Upper lobe of left lung (tissue), 6 donors: ENCODE data around the gene SLC22A16. TPM values are rescaled to one million over a fixed set of nuclear protein-coding genes. Genes with fewer than 3 reads are reported as not detected.
A peak's percentile ranks its signal among the peaks of the same experiment; 100 is the strongest.
"Not testable (repeated sequence)": the region's sequence is repeated elsewhere in the genome, so short reads cannot be mapped to it uniquely, and the experiment has no call there.

ENCODE experiments used
- ATAC-seq, 2 donors: fragments of 200-7000 bp; cut with Tn5 transposase; one replicate each; pipeline ENCODE4 v1.9.1; 2022; ENCODE audit warnings: mild to moderate bottlenecking in 2 of 2, moderate library complexity in 2 of 2; ENCODE audit not compliant: low FRiP score in 2 of 2
- DNase-seq, 2 donors: peaks; one replicate each; pipeline ENCODE4 v3.0.0-alpha.2; 2019 to 2020
- H3K27ac ChIP-seq, 4 donors: fragments of 200-600 bp; sonication (generic); one replicate each; pipeline ENCODE4 v1.5.1; 2016 to 2019
- H3K27me3 ChIP-seq, 4 donors: fragments of 200-600 bp; sonication (generic); one replicate each; pipeline ENCODE4 v1.5.1; 2017 to 2019
- H3K36me3 ChIP-seq, 4 donors: fragments of 200-600 bp; sonication (generic); one replicate each; pipeline ENCODE4 v1.5.1; 2016 to 2019
- H3K4me1 ChIP-seq, 4 donors: fragments of 200-600 bp; sonication (generic); one replicate each; pipeline ENCODE4 v1.5.1; 2018 to 2019
- H3K4me3 ChIP-seq, 4 donors: fragments of 200-600 bp; sonication (generic); one replicate each; pipeline ENCODE4 v1.5.1; 2017 to 2019; ENCODE audit warnings: mild to moderate bottlenecking in 2 of 4, moderate library complexity in 1 of 4
- H3K9me3 ChIP-seq, 4 donors: fragments of 200-600 bp; sonication (generic); one replicate each; pipeline ENCODE4 v1.5.1; 2018 to 2019
- CTCF ChIP-seq, 6 experiments: fragments of 450-650 bp in 4 of 6; fragments of 200-600 bp in 2 of 6; sonication (generic) in 2 of 6; IDR thresholded peaks; one replicate each; pipeline ENCODE4 v1.5.1; 2016 to 2019; ENCODE audit warnings: antibody characterized with exemption in 6 of 6
- EP300 ChIP-seq, 4 donors: sonication (generic); formaldehyde crosslinking; IDR thresholded peaks; one replicate each; pipeline ENCODE4 v1.5.1; 2017; ENCODE audit warnings: antibody characterized with exemption in 4 of 4, control low read depth in 2 of 4
- POLR2A ChIP-seq, 4 donors: fragments of 450-650 bp; IDR thresholded peaks; one replicate each; pipeline ENCODE4 v1.5.1; 2016 to 2017; ENCODE audit warnings: antibody characterized with exemption in 4 of 4, mild to moderate bottlenecking in 2 of 4
- POLR2AphosphoS5 ChIP-seq, 2 donors: sonication (generic); formaldehyde crosslinking; IDR thresholded peaks; one replicate each; pipeline ENCODE4 v1.5.1; 2017; ENCODE audit warnings: antibody characterized with exemption in 2 of 2
- WGBS, 2 donors: methylation state at CpG; one replicate each; pipeline ENCODE4 v1.1.5; 2017 to 2018; 5-methylcytosine and 5-hydroxymethylcytosine counted together
- total RNA-seq, 6 donors: library from RNA; depleted of rRNA in 4 of 6; stranded (reverse); fragments of >200 nt in 4 of 6; gene quantifications; one replicate each; pipeline versions ENCODE4 v1.1.0 to v1.2.1, GENCODE V29; 2016 to 2021
- donor health status: DM: no; HTN: no; CAD: no; lungs with moderate emphysema.
- donor health status: DM: no; HTN: yes; CAD: no; lungs with severe emphysema.

Gene SLC22A16
- total RNA-seq, 6 donors from 2014 or later: 0.20 to 1.7 (median 0.59) TPM; not detected in 2

- no peaks in the 10 kb centered on the region for H3K36me3 ChIP-seq
- DNase-seq (no peak), ATAC-seq (peak in 1 of 2 donors; percentile 65)
- H3K27me3 ChIP-seq: no peaks in the 10 kb centered on the region
- no peaks in the 10 kb centered on the region for H3K4me1 ChIP-seq
- no peaks in the 10 kb centered on the region for H3K9me3 ChIP-seq
- H3K27ac ChIP-seq: no peak overlapping the region
- no peak for TF ChIP-seq CTCF (IDR thresholded peaks at IDR 0.05)
- TF ChIP-seq EP300 (IDR thresholded peaks at IDR 0.05): no peak
- TF ChIP-seq POLR2A (IDR thresholded peaks at IDR 0.05): no peak
- TF ChIP-seq POLR2AphosphoS5 (IDR thresholded peaks at IDR 0.05): no peak
- 63 to 65% methylated on average over 7 of the region's 7 CpGs for WGBS, 2 donors
- no peak overlapping the region for H3K4me3 ChIP-seq
These were observed 15.4 kb upstream of the SLC22A16 start for GRCh38 chr6:110491644-110492317.

GRCh38 chr6:110491299-110491643 lies 14.9 kb upstream of the SLC22A16 start:
- no peak for TF ChIP-seq CTCF (IDR thresholded peaks at IDR 0.05)
- no peak for ATAC-seq
- no peaks in the 10 kb centered on the region for H3K9me3 ChIP-seq
- no peak overlapping the region for H3K27ac ChIP-seq
- H3K27me3 ChIP-seq: no peaks in the 10 kb centered on the region
- WGBS, 2 donors: 91 to 93% methylated on average over 3 of the region's 3 CpGs
- H3K36me3 ChIP-seq: no peaks in the 10 kb centered on the region
- DNase-seq: no peak
- H3K4me3 ChIP-seq: no peak overlapping the region
- no peaks in the 10 kb centered on the region for H3K4me1 ChIP-seq

- DNase-seq (no peak), ATAC-seq (no peak)
- Histone ChIP-seq H3K9me3 (no peaks in the 10 kb centered on the region), H3K36me3 (no peaks in the 10 kb centered on the region), H3K4me3 (no peak overlapping the region), H3K27me3 (no peaks in the 10 kb centered on the region), H3K4me1 (no peaks in the 10 kb centered on the region), H3K27ac (no peak overlapping the region)
- 54 to 73% methylated on average over 3 of the region's 3 CpGs for WGBS, 2 donors
- TF ChIP-seq CTCF (IDR thresholded peaks at IDR 0.05): no peak
- TF ChIP-seq EP300 (IDR thresholded peaks at IDR 0.05): no peak
- TF ChIP-seq POLR2AphosphoS5 (IDR thresholded peaks at IDR 0.05): no peak
- no peak for TF ChIP-seq POLR2A (IDR thresholded peaks at IDR 0.05)
These were observed 13.7 kb upstream of the SLC22A16 start for GRCh38 chr6:110490110-110490509.

- H3K9me3 ChIP-seq: no peaks in the 10 kb centered on the region
- TF ChIP-seq POLR2A (IDR thresholded peaks at IDR 0.05) (no peak), CTCF (IDR thresholded peaks at IDR 0.05) (no peak), EP300 (IDR thresholded peaks at IDR 0.05) (no peak), POLR2AphosphoS5 (IDR thresholded peaks at IDR 0.05) (no peak)
- H3K27me3 ChIP-seq: no peaks in the 10 kb centered on the region
- H3K4me3 ChIP-seq: no peak overlapping the region
- DNase-seq: no peak
- no peak for ATAC-seq
- no peak overlapping the region for H3K27ac ChIP-seq
- WGBS, 2 donors: 94 to 95% methylated on average over 6 of the region's 6 CpGs
- peaks cover 0 to 3% (median 0%) of the 10 kb centered on the region in 4 donors for H3K4me1 ChIP-seq
- H3K36me3 ChIP-seq: no peaks in the 10 kb centered on the region
These were observed 12.3 kb upstream of the SLC22A16 start for GRCh38 chr6:110488606-110489190.

GRCh38 chr6:110487968-110488381 lies 11.6 kb upstream of the SLC22A16 start:
- H3K4me3 ChIP-seq, H3K27me3 ChIP-seq, H3K36me3 ChIP-seq, DNase-seq, H3K4me1 ChIP-seq, ATAC-seq, H3K9me3 ChIP-seq, H3K27ac ChIP-seq: not testable (repeated sequence)
- WGBS, 2 donors: 72 to 81% methylated on average over 3 of the region's 3 CpGs
